Measurements from ENCODE around the gene POPDC2.
"Not testable (repeated sequence)": the region's sequence is repeated elsewhere in the genome, so short reads cannot be mapped to it uniquely, and the experiment has no call there.

The POPDC2 gene, protein sequence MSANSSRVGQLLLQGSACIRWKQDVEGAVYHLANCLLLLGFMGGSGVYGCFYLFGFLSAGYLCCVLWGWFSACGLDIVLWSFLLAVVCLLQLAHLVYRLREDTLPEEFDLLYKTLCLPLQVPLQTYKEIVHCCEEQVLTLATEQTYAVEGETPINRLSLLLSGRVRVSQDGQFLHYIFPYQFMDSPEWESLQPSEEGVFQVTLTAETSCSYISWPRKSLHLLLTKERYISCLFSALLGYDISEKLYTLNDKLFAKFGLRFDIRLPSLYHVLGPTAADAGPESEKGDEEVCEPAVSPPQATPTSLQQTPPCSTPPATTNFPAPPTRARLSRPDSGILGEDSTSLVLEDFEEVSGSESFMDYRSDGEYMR

GRCh38 chr3:119660474-119661440 lies at the start of gene POPDC2:
POPDC2 (minus strand) TSS chr3:119660589; CDS start chr3:119660423, 166 bp downstream.
- no peak for DNase-seq (ENCODE audit: low read depth in 2 of 2)

DNA sequence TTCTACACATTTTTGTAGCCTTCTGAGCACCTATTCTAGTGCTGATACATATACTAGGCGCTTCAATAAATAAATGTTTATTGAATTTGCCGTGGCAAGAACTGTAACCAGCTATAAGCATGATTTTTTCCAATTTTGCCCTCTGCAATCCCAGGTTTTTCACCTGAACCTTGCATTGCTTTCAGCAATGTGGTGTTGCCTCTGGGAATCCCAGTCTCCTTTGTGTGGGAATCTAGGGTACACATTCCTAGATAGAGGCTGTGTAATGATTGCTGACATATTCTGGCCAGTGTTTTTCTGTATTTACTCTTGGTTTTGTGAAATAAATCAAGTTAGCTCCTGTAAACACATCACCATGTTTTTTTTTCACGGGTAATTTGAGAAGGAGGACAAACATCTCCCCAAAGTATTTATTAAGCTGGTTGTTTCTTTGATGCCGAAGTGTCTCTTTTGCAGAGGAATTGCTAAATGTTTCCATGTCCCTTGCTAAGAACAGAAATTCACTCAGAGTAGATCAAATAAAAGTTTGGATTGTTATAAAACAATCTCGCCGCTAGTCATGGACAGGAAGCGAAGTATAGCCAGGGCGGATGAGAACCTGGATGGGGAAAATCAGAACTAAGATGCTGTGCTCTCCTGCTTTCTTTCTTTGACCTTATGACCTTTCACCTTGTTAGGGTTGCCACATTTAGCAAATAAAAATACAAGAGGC lies 43.6 kb upstream of the POPDC2 start:
- no peak for DNase-seq (ENCODE audit: low read depth in 2 of 2)

- DNase-seq (ENCODE audit: low read depth in 2 of 2) = peak; percentile 58 to 64
These were observed 42.4 kb upstream of the POPDC2 start, which contains the start of gene CFAP91 for GRCh38 chr3:119702530-119703527. CFAP91 (plus strand) TSS chr3:119703022; CDS start chr3:119703099, 77 bp downstream.

GRCh38 chr3:119700920-119701734 lies 40.7 kb upstream of the POPDC2 start:
- DNase-seq (ENCODE audit: low read depth in 2 of 2) = no peak

- DNase-seq (ENCODE audit: low read depth in 2 of 2) = no peak
These were observed 40.0 kb upstream of the POPDC2 start for GRCh38 chr3:119700269-119700919.

GRCh38 chr3:119697394-119697793 lies 37.0 kb upstream of the POPDC2 start:
- DNase-seq (ENCODE audit: low read depth in 2 of 2) = no peak

DNA sequence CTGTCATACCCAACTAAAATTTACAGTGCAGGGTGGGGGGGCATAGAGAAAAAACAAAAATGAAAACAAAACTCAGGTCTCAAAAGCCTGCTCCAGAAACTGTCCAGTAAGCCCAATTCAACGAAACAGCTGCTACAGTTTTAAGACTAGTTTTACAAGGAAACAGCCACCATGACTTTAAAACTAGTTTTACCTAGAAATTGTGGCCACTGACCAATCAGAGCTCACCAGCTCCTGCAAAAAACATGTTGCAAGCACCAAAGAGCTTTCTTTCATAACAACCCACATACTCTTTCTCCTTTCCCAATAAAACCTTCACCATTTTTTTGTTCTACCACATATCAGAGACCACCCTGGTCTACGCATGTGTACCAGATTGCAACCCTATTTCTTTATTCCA lies 35.1 kb upstream of the POPDC2 start:
- no peak for DNase-seq (ENCODE audit: low read depth in 2 of 2)

- DNase-seq (ENCODE audit: low read depth in 2 of 2) = no peak
These were observed 29.8 kb upstream of the POPDC2 start for GRCh38 chr3:119690043-119690656.

DNA sequence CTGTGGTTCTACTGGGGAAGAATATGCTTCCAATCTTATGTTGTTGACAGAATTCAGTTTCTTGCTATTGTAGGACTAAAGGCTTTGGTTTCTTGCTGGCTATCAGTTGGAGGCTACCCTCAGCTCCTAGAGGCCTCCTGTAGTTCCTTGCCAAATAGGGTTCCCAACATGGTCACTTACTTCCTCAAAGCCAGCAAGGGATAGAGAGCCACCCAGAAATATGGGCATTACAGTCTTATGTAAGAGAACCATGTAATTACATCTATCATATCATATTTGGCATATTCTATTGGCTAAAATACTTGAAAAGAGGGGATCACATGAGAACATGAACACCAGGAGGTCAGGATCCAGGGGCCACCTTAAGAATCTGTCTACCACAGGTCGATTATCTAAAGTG lies 23.0 kb upstream of the POPDC2 start:
- DNase-seq (ENCODE audit: low read depth in 2 of 2) = no peak

GRCh38 chr3:119681279-119681678 lies 20.9 kb upstream of the POPDC2 start:
- DNase-seq (ENCODE audit: low read depth in 2 of 2) = no peak

DNA sequence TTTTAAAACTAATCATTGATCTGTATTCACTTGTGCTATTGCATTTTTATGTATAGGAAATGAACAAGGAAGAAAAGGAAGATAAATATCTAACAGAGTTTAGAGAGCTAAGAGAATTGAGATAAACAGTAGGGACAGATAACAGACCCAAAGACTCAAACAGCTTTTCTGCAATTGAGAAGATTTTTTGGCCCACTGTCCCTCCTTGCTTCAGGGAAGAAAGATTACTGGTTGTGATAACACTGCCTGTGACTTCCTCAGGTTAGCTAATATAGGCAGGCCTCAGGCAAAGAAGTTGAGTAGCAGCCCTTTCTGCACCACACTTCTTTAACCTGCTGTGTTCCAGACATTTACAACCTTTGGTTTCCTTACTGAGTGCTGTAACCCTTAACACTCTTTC lies 19.5 kb upstream of the POPDC2 start:
- DNase-seq (ENCODE audit: low read depth in 2 of 2) = no peak

GRCh38 chr3:119678209-119678608 lies 17.8 kb upstream of the POPDC2 start:
- not testable (repeated sequence) for DNase-seq (ENCODE audit: low read depth in 2 of 2)

DNA sequence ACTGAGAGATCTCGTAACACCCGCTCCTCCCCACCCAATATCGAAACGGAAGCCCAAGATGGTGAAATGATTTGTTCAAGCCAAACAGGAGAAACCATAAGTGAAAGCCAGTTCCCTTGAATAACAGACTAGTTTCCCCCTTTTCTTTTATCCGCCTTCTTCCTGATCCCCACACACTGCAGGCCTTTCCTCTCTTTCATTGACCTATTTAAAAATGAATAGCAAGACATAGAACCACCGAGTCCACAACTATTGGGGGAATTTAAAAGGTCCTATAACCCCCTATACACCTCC lies 17.2 kb upstream of the POPDC2 start:
- no peak for DNase-seq (ENCODE audit: low read depth in 2 of 2)

GRCh38 chr3:119676771-119677640 lies 16.6 kb upstream of the POPDC2 start, which contains the start of gene COX17:
COX17 (minus strand) TSS chr3:119677406; CDS start chr3:119677310, 96 bp downstream.
- peak; percentile 89 to 90 for DNase-seq (ENCODE audit: low read depth in 2 of 2)

DNA sequence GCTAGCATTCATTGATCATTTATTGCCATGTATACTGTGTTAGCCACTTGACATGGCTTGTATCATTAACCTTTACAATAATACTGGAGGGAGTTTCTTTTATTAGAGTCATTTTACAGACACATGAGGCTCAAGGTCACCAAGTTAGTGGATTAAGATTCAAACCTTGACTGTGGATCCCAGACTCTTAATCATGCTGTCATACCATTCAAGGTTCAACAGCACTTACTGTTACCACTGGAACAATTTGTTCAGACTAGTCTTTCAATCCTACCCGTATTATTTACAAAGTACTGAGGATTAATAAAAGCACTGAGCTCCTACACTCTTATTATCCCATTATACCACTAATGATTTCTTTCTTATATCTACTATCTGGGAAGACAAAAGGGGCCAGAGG lies 15.6 kb upstream of the POPDC2 start:
- no peak for DNase-seq (ENCODE audit: low read depth in 2 of 2)

- DNase-seq (ENCODE audit: low read depth in 2 of 2) = no peak
These were observed 14.9 kb upstream of the POPDC2 start for GRCh38 chr3:119675188-119675874.

- DNase-seq (ENCODE audit: low read depth in 2 of 2) = no peak
These were observed 13.5 kb upstream of the POPDC2 start for GRCh38 chr3:119673875-119674274.

All from stimulated activated CD8-positive, alpha-beta memory T cell treated with anti-CD3 and anti-CD28 coated beads, Interleukin-7, amount 100 ng/mL, for 1 hour (primary cell).